ENCODE measurements around the gene CMBL. TPM values are rescaled to one million over a fixed set of nuclear protein-coding genes. Genes with fewer than 3 reads are reported as not detected.

The CMBL gene
- total RNA-seq, 1 experiment from 2014 or later = 12.6 TPM

- H4K8ac ChIP-seq (replicated peaks; ENCODE audit: insufficient read length, low read depth, low read length) = no peak overlapping the region
- H3K27ac ChIP-seq (ENCODE audit: insufficient read length, low read depth, low read length) = no peak overlapping the region
- H2BK12ac ChIP-seq (ENCODE audit: insufficient read length, low read depth, low read length) = no peak overlapping the region
- H3K4ac ChIP-seq (ENCODE audit: low read depth, low read length) = no peak overlapping the region
- H4K91ac ChIP-seq (ENCODE audit: insufficient read length, low read depth, low read length) = no peak overlapping the region
- no peak overlapping the region for H2AFZ ChIP-seq (ENCODE audit: low read length)
- H3K23me2 ChIP-seq (ENCODE audit: insufficient read length, low read depth, low read length, poor library complexity, severe bottlenecking) = no peaks in the 10 kb centered on the region
- H3K27me3 ChIP-seq (ENCODE audit: insufficient read depth, low read length) = no peaks in the 10 kb centered on the region
- no peaks in the 10 kb centered on the region for H3K4me1 ChIP-seq (ENCODE audit: insufficient read depth, low read length)
- Mint-ChIP-seq H3K4me3 (no peak overlapping the region), H3K4me1 (peaks cover 11% of the 10 kb centered on the region in 2 experiments), H3K27ac (0 out of 7 replicates have a peak overlapping the region, but pooled peaks of 1 of the 3 experiments have one; percentile 1), H3K27me3 (ENCODE audit: low read depth) (no peaks in the 10 kb centered on the region), H3K9me3 (peaks cover 0 to 2% of the 10 kb centered on the region in 2 experiments; a peak in 2 of 5 replicates), H3K36me3 (ENCODE audit: insufficient read depth in 1 of 3, low read depth in 3 of 3) (peaks cover 11 to 18% (median 12%) of the 10 kb centered on the region in 3 experiments)
- H2AK5ac ChIP-seq (ENCODE audit: insufficient read length, low read length) = no peak overlapping the region
- DNase-seq = no peak
- H3K9ac ChIP-seq (ENCODE audit: extremely low read depth, insufficient read length, low read length) = no peak overlapping the region
- no CpG with 5 or more reads among the region's 7 CpGs for whole genome bisulfite sequencing (ENCODE audit: extremely low coverage, insufficient read length, low lambda C conversion rate)
- H2BK20ac ChIP-seq (ENCODE audit: low read depth, low read length, poor library complexity, severe bottlenecking) = no peak overlapping the region
- H3K9me3 ChIP-seq (ENCODE audit: control insufficient read depth, low read depth, low read length) = no peaks in the 10 kb centered on the region
- no peak overlapping the region for H3K4me2 ChIP-seq (ENCODE audit: insufficient read depth, insufficient read length, low read length)
- no peaks in the 10 kb centered on the region for H4K20me1 ChIP-seq (ENCODE audit: control insufficient read depth, insufficient read depth, insufficient read length)
- H3K23ac ChIP-seq (ENCODE audit: insufficient read length, low read depth, low read length) = no peak overlapping the region
- no peak overlapping the region for H3K18ac ChIP-seq (ENCODE audit: insufficient read length, low read depth, low read length)
- no peak overlapping the region for H4K5ac ChIP-seq (ENCODE audit: insufficient read length, low read depth, low read length)
- no peak overlapping the region for H2BK15ac ChIP-seq (ENCODE audit: low read depth, low read length)
- H2BK5ac ChIP-seq (ENCODE audit: insufficient read length, low read length) = no peak overlapping the region
- H3K79me1 ChIP-seq (ENCODE audit: insufficient read depth, low read depth, low read length, poor library complexity, severe bottlenecking) = no peaks in the 10 kb centered on the region
- no peak for TF ChIP-seq CTCF (conservative IDR thresholded peaks at IDR 0.05)
- H3T11ph ChIP-seq (ENCODE audit: low read length) = no peak overlapping the region
- no peak overlapping the region for H3K56ac ChIP-seq (ENCODE audit: insufficient read length, low read depth, low read length)
- no peaks in the 10 kb centered on the region for H3K79me2 ChIP-seq (ENCODE audit: insufficient read depth, low read length)
- H3K14ac ChIP-seq (ENCODE audit: insufficient read depth, low read length) = no peak overlapping the region
- no peak overlapping the region for H2BK120ac ChIP-seq (ENCODE audit: low read depth, low read length, poor library complexity, severe bottlenecking)
Measured at GRCh38 chr5:10286862-10287227, 20.9 kb downstream of the CMBL start.
